Measurements from ENCODE around the gene HEY2.

- TF ChIP-seq CTCF (IDR thresholded peaks at IDR 0.05; ENCODE audit: extremely low read depth in 1 of 2, insufficient read depth in 1 of 2, low read depth in 1 of 2, low read length in 2 of 2): no peak
- TF ChIP-seq POLR2A (IDR thresholded peaks at IDR 0.05; ENCODE audit: low read depth, low read length): no peak
- no peak for TF ChIP-seq FOS (IDR thresholded peaks at IDR 0.05; ENCODE audit: borderline replicate concordance, insufficient read depth, low read length)
- no peak for TF ChIP-seq MAX (IDR thresholded peaks at IDR 0.05; ENCODE audit: insufficient read depth, insufficient read length)
- no peak for TF ChIP-seq POLR2AphosphoS5 (IDR thresholded peaks at IDR 0.05; ENCODE audit: insufficient read depth, low read depth, low read length)
- TF ChIP-seq EZH2 (IDR thresholded peaks at IDR 0.05; ENCODE audit: borderline replicate concordance, low read depth, low read length, severe bottlenecking): no peak
These were observed 10.1 kb upstream of the HEY2 start for GRCh38 chr6:125739364-125739763.

Data from endothelial cell of umbilical vein (primary cell).